ENCODE measurements around the gene TRIM62.
"Not testable (repeated sequence)": the region's sequence is repeated elsewhere in the genome, so short reads cannot be mapped to it uniquely, and the experiment has no call there.

TRIM62 gene

DNA sequence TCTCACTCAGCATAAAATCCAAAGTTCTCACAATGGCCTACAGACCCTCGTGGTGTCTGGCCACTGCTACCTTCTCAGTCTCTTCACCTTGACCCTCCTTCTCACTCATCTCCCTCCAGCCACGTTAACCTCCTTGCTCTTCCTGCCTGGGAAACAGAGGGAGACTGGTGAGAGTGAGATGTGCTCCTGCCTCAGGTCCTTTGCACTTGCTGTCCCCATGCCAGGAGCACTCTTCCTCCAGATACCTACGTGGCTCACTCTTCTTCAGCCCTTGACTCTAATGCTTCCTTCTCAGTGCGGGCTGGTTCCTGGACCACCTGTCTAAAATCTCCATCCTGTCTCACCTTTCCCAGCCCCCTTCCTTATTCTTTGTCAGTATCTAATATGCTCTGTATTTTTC is 24.7 kb downstream of the TRIM62 start:
- DNase-seq: no peak

DNA sequence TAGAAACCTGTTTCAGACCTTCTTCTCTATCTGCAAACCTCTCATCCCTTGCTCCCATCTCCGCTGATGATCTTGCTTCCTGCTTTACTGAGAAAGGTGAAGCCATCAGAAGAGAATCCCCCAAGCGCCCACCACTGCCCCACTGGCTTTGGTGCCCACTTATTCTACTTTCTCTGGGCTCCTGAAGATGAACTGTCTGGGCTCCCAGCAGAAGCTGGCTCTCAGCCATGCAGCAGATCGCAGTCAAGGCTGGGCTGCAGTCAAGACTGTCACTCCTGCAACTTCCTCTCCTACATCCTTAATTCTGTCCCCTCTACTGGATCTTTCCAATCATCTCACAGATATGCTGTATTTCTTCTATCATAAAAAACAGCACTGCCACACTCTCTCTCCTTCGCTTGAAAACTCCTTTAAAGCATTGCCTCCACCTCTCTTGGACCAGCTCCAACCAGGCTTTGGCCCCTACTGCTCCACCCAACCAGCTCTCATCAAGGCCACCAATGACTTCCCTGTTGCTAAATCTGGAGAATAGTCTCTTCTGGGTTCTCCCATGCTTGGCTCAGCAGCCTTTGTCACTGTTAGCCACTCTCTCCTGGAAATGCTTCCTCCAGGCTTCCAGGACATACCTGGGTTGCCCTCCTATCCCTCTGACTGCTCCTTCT is 25.8 kb downstream of the TRIM62 start:
- DNase-seq: no peak

DNA sequence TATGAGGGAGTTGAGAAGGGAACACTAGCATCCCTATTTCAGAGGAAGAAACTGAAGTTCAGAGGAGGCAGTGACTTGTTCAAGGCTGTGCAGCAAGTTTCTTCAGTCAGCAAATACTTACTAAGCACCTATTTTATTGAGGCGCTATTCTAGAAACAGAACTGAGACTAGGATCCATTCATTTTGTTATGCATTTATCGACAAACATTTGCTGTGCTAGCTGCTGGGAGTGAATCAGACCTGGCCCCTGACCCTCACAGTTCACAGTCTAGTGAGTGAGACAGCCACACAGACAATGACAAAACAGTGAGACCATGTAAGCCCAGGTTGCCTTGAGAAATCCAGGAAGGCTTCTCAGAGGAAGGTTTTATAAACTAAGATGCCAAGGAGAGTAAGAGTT is 28.2 kb downstream of the TRIM62 start:
- DNase-seq: no peak

GRCh38 chr1:33152685-33153432 is 29.0 kb downstream of the TRIM62 start:
- DNase-seq: no peak

DNA sequence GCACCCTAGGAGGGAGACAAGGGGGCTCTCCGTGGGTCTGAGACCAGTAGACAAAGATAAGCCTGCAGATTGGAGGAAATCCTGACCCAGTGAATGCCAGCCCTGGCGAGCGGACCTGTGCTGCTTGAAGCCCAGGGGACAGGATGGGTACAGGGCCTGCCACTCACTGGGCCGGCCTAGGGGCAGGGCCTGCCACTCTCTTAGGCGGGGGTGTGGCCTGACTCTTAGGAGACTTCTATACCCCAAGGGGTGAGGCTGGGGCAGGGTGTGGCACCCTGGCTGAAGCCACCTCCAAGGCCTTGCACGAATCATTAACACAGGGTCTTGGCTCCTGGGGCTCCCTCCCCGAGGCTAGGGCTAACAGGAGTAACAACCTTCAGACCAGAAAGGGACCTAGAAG is 30.7 kb downstream of the TRIM62 start:
- no peak for DNase-seq

DNA sequence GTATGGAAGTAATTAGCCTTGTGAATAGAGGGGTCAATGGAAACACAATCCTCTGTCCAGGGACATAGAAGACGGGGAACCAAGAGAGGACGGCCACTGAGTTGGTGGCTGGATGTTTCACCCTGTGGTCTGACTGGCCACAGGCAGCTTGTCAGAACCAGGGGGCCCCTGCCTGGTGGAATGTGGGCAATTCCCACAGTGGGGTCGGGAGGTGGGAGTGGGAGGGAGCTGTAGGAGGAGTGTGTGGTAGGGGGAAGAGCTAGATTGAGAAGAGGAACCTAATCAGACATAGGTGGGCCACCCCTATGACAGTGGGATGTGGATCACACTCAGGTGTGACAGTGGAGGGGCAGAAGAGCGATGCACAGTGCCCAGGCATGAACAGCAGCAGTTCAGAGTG is 31.3 kb downstream of the TRIM62 start:
- DNase-seq: no peak

GRCh38 chr1:33149453-33150190 is 32.2 kb downstream of the TRIM62 start:
- DNase-seq: no peak

GRCh38 chr1:33148615-33149014 is 33.2 kb downstream of the TRIM62 start:
- DNase-seq: no peak

GRCh38 chr1:33147997-33148314 is 33.9 kb downstream of the TRIM62 start:
- no peak for DNase-seq

DNA sequence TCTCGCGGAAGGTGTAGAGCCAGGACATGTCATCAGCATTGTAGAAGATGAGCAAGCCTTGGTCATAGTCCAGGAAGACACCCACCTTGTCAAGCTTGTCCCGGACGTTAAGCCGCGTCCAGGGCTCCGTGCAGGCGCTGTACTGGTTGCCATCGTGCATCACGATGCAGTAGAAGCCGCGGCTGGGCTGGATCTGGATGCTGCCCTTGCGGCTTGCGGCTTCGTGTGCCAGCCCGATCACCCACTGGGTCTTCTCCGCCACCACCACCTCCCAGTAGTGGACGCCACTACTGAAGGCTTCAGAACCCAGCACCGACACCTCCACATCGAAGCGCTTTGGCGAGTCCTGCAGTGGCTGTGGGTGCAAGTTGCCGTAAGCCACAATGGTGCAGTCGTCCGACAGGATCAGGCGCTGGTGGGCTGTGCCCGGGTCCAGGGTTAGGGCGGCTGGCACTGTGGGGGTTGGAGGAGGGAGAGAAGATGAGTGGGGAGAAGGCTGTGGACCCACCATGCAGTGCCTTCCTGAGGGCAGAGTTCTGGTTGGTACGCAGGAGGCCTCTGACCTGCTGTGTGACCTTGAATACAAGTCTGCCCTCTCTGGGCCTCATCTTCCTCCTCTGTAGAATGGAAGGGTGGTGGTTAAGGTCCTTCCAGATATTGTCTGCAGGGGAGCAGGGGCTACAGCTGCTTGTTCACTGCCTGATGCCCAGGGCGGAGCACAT is 34.4 kb downstream of the TRIM62 start:
- no peak for DNase-seq

DNA sequence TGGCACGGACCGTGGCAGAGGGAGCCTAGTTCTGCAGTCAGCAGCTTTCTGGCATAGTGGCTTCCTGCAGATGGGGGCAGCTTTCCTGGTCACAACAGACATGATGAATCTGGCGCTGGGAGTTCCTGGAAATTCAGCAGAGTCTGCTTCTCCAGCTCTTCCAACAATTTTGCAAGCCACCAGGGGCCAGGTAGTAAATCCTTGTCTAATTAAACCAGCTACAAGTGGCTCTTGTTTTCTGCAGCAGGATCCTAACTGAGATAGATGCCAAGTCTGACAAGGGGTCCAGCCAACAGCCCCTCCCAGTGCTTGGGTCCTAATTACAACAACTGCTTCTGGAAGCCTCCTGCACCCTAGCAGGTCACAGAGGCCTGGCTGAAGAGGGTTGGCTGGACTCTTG is 35.8 kb downstream of the TRIM62 start:
- DNase-seq: no peak

DNA sequence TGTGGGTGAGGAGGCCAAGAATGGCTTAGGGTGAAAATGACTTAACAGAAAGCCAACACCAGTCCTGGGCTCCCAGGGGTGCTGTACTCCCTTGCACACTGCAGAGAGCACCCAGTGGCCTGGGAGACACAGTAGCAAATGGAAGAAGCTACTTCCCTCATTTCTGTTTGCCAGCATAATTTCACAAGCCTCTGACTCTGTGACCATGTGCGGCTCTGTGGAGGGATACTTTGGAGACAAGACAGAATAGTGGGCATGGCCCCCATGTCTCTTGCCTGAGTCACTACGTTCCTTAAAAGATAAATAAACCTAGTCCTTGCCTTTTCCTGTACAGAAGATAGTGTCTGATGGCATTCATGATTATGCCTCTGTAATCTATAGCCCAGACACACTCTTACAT is 38.1 kb downstream of the TRIM62 start:
- no peak for DNase-seq

GRCh38 chr1:33143176-33143575 is 38.7 kb downstream of the TRIM62 start:
- no peak for DNase-seq

- DNase-seq: no peak
Observed at GRCh38 chr1:33142483-33143064, 39.3 kb downstream of the TRIM62 start.

- DNase-seq: no peak
Observed at GRCh38 chr1:33141781-33142180, 40.1 kb downstream of the TRIM62 start.

GRCh38 chr1:33141216-33141615 is 40.6 kb downstream of the TRIM62 start:
- no peak for DNase-seq

DNA sequence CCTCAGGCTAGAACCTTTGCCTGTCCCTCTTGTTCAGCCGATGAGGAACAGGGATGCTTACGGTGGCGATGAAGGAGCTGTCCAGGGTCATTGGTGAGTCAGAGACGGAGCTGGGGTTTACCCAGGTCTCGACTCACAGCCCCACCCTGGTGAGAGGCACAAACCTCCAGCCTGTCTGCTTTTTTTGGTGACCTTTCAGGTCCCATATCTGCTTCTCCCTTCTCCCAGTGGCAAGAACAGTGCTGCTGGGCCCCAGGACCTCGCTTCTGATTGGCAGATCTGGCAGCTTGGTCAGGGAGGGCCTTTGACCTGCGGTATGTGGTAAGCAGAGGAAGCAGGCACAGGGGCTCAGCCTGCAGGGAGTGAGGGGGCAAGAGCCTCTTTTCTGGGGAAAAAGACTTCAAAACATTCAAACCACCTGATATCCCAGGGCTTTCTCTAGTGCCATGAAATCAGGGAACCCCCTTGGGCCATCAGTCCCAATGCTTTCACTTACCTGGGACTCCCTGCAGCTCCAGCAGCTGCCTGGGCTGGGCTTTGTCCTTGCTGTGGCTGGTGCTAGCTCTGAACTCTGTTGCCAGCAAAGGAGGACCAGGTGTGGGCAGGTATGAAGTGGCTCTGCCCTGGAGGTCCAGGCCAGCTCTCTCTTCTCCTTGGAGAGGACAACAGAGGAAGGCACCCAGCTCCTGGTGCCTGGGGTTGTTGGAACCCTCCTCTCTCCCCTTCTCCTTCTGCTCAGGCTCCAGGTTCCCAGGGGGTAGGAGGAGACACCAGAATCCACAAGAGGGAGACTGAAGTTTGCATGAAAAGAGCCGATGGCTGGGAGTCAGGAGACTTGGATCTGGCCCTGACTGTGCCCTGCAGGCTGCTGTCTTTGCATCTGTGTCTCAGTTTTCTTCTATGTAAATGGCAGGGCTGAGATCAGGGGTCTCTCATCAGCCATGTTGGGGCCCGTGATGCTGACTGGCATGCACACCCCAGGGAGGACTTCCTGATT is 41.4 kb downstream of the TRIM62 start:
- DNase-seq: no peak

- no peak for DNase-seq
Observed at GRCh38 chr1:33137800-33138199, 44.0 kb downstream of the TRIM62 start.

DNA sequence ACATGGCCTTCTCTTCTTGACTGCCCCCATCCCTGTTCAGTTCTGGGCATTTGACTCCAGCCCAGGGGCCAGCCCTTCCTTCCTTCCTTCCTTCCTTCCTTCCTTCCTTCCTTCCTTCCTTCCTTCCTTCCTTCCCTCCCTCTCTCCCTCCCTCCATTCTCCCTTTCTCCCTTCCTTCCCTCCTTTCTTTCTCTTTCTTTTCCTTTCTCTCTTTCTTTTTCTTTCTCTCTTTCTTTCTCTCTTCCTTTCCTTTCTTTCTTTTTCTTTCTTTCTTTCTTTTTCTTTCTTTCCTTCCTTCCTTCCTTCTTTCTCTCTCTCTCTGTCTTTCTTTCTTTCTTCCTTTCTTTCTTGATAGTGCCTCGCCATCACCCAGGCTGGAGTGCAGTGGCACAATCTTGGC is 45.8 kb downstream of the TRIM62 start:
- not testable (repeated sequence) for DNase-seq

GRCh38 chr1:33133478-33134105 is 48.3 kb downstream of the TRIM62 start:
- DNase-seq: no peak

GRCh38 chr1:33132549-33132948 is 49.3 kb downstream of the TRIM62 start:
- no peak for DNase-seq
